ENCODE data around the gene EPAS1. TPM values are rescaled to one million over a fixed set of nuclear protein-coding genes. Genes with fewer than 3 reads are reported as not detected.

EPAS1 gene
- polyA plus RNA-seq, 2 of the 4 experiments (the other 2 are of a cell fraction): 128 to 143 TPM

- Histone ChIP-seq H3K4me3 (no peak overlapping the region), H3K9me3 (no peaks in the 10 kb centered on the region), H3K4me1 (peaks cover 52% of the 10 kb centered on the region), H3K4me2 (peak overlapping the region; percentile 64), H3K27ac (peak overlapping the region; percentile 79 to 89)
- WGBS (ENCODE audit: missing lambda C conversion rate): 96% methylated on average over 14 of the region's 14 CpGs
- no peak for ATAC-seq
- ChIA-PET POLR2A (interaction anchor here (0.5 to 1.3 kb wide), 3 partner anchors 13 to 895 kb away, joined by 3 to 5 read pairs (median 4); no protein-coding TSS in a partner anchor), CTCF (interaction anchor here (0.7 to 2.9 kb wide), 8 partner anchors 10 to 397 kb away, joined by 3 to 8 read pairs (median 4); no protein-coding TSS in a partner anchor)
- TF ChIP-seq FOSL2 (IDR thresholded peaks at IDR 0.05) (no peak), FOSL2 (CRISPR knock-in tag; IDR thresholded peaks at IDR 0.05) (no peak), HDAC2 (IDR thresholded peaks at IDR 0.05) (no peak), ZNF302 (CRISPR knock-in tag; IDR thresholded peaks at IDR 0.05) (no peak), TP53 (CRISPR knock-in tag; IDR thresholded peaks at IDR 0.05) (no peak), ZSCAN20 (CRISPR knock-in tag; IDR thresholded peaks at IDR 0.05) (no peak), RNF2 (IDR thresholded peaks at IDR 0.05; ENCODE audit: borderline replicate concordance, low read depth) (no peak), ZFP36 (IDR thresholded peaks at IDR 0.05; ENCODE audit: borderline replicate concordance, partially characterized antibody) (no peak), JUNB (IDR thresholded peaks at IDR 0.05) (no peak), BCL3 (IDR thresholded peaks at IDR 0.05) (no peak), CHD2 (IDR thresholded peaks at IDR 0.05; ENCODE audit: low read length, partially characterized antibody) (no peak), FOXS1 (CRISPR knock-in tag; IDR thresholded peaks at IDR 0.05) (no peak)
- no peak for DNase-seq (ENCODE audit: low read depth in 1 of 2, low spot score in 1 of 2)
- FAIRE-seq: no peak
Observed at GRCh38 chr2:46407852-46408455, 110.7 kb downstream of the EPAS1 start.

GRCh38 chr2:46409756-46410155, 112.5 kb downstream of the EPAS1 start:
- TF ChIP-seq CHD2 (IDR thresholded peaks at IDR 0.05; ENCODE audit: low read length, partially characterized antibody): no peak
- TF ChIP-seq HMGXB4 (CRISPR knock-in tag; IDR thresholded peaks at IDR 0.05; ENCODE audit: borderline replicate concordance): no peak
- no peak for TF ChIP-seq HOXB13 (CRISPR knock-in tag; IDR thresholded peaks at IDR 0.05; ENCODE audit: low read depth)
- TF ChIP-seq SREBF2 (IDR thresholded peaks at IDR 0.05): no peak
- no peak for DNase-seq (ENCODE audit: low read depth in 1 of 2, low spot score in 1 of 2)
- Histone ChIP-seq H3K27ac (peak overlapping the region; percentile 79 to 89), H3K4me2 (peak overlapping the region; percentile 64), H3K4me1 (peaks cover 45% of the 10 kb centered on the region), H3K9me3 (no peaks in the 10 kb centered on the region), H3K4me3 (no peak overlapping the region)
- ChIA-PET CTCF (interaction anchor here (0.6 to 0.7 kb wide), 3 partner anchors 32 to 361 kb away, joined by 3 read pairs; no protein-coding TSS in a partner anchor), POLR2A (interaction anchor here (1.4 kb wide), 1 partner anchor 113 kb away, joined by 4 read pairs; the partner anchor contains the start of gene EPAS1)
- ATAC-seq: peak; percentile 6 to 9; a peak in 3 of 6 replicates
- FAIRE-seq: no peak
- 93% methylated on average over 4 of the region's 4 CpGs for WGBS (ENCODE audit: missing lambda C conversion rate)

- H3K4me3 ChIP-seq: no peak overlapping the region
- POLR2A ChIA-PET: no interaction called here
- 86% methylated on average over 10 of the region's 10 CpGs for WGBS (ENCODE audit: missing lambda C conversion rate)
- TF ChIP-seq NPAS2 (CRISPR knock-in tag; IDR thresholded peaks at IDR 0.05; ENCODE audit: borderline replicate concordance) (no peak), ZFP36 (IDR thresholded peaks at IDR 0.05; ENCODE audit: borderline replicate concordance, partially characterized antibody) (peak; percentile 38), HOXB5 (CRISPR knock-in tag; IDR thresholded peaks at IDR 0.05) (no peak), CBX2 (IDR thresholded peaks at IDR 0.05; ENCODE audit: borderline replicate concordance, low read depth) (no peak), E2F6 (IDR thresholded peaks at IDR 0.05; ENCODE audit: borderline replicate concordance, low read depth) (no peak), MAX (IDR thresholded peaks at IDR 0.05) (no peak), REST (IDR thresholded peaks at IDR 0.05) (no peak), RAD21 (conservative IDR thresholded peaks at IDR 0.05 in 1 of 2, IDR thresholded peaks at IDR 0.05 in 1 of 2) (no peak)
- no peak overlapping the region; the same call in 2 of the 3 replicates for H3K4me2 ChIP-seq
- ATAC-seq: no peak
- CTCF ChIA-PET: interaction anchor here (0.8 to 1.7 kb wide), 3 partner anchors 19 to 417 kb away, joined by 3 to 7 read pairs (median 4); no protein-coding TSS in a partner anchor
- FAIRE-seq: no peak
- peaks cover 45% of the 10 kb centered on the region for H3K4me1 ChIP-seq
- DNase-seq (ENCODE audit: low read depth in 1 of 2, low spot score in 1 of 2): no peak
- 0 out of 3 replicates have a peak, but pooled peaks cover 5% of the 10 kb centered on the region for H3K9me3 ChIP-seq
- peak overlapping the region; percentile 79 to 89; a peak in 5 of 6 replicates for H3K27ac ChIP-seq
Observed at GRCh38 chr2:46410273-46411244, 113.4 kb downstream of the EPAS1 start.
